ENCODE results near the gene SETD5. TPM values are rescaled to one million over a fixed set of nuclear protein-coding genes. Genes with fewer than 3 reads are reported as not detected.

The SETD5 gene
- total and polyA plus RNA-seq, 2 of the 4 experiments (the other 2 are of a cell fraction), result 42.7 to 62.9 TPM

GRCh38 chr3:9514306-9514705, 116.9 kb downstream of the SETD5 start:
- H3K23ac ChIP-seq (ENCODE audit: low read depth, low read length), result no peak overlapping the region
- intact Hi-C loops (cut with micrococcal nuclease), result no loop called here
- H3K27me3 ChIP-seq (ENCODE audit: control insufficient read depth, insufficient read depth, low read length), result peaks cover 9% of the 10 kb centered on the region
- no peaks in the 10 kb centered on the region for H3K79me1 ChIP-seq (ENCODE audit: low read depth in 1 of 2, low read length in 2 of 2)
- H4K8ac ChIP-seq (ENCODE audit: low read depth in 2 of 2, low read length in 2 of 2), result no peak overlapping the region
- no peak overlapping the region for H4K5ac ChIP-seq (ENCODE audit: low read depth, low read length)
- no peak overlapping the region for H3K4me3 ChIP-seq (ENCODE audit: insufficient read depth, low read depth, low read length)
- H3K14ac ChIP-seq (replicated peaks; ENCODE audit: low read depth, low read length), result no peak overlapping the region
- no peak overlapping the region for H3K4me2 ChIP-seq (ENCODE audit: low read depth, low read length)
- no peak overlapping the region for H3K27ac ChIP-seq (ENCODE audit: insufficient read depth, low read length)
- no peaks in the 10 kb centered on the region for H4K20me1 ChIP-seq (ENCODE audit: insufficient read depth, low read length)
- no peaks in the 10 kb centered on the region for H3K4me1 ChIP-seq (ENCODE audit: control insufficient read depth, insufficient read depth, low read length)
- no peak overlapping the region for H2BK20ac ChIP-seq (ENCODE audit: low read depth, low read length)
- H3K9ac ChIP-seq (ENCODE audit: low read depth, low read length), result no peak overlapping the region
- no peak overlapping the region for H2AK5ac ChIP-seq (ENCODE audit: low read depth, low read length)
- POLR2A ChIA-PET (ENCODE audit: unreplicated experiment), result no interaction called here
- no peak overlapping the region for H4K91ac ChIP-seq (ENCODE audit: insufficient read depth, low read depth, low read length)
- WGBS, 2 experiments (ENCODE audit: extremely low coverage in 2 of 2, insufficient read length in 1 of 2), result no CpG with 5 or more reads among the region's 4 CpGs
- H3K9me3 ChIP-seq (ENCODE audit: control insufficient read depth, insufficient read depth, low read length), result no peaks in the 10 kb centered on the region
- no peak for DNase-seq
- CTCF ChIA-PET, result no interaction called here
- H2BK120ac ChIP-seq (ENCODE audit: low read depth, low read length), result no peak overlapping the region
- H2BK15ac ChIP-seq (ENCODE audit: low read depth, low read length), result no peak overlapping the region
- H2AK9ac ChIP-seq (replicated peaks; ENCODE audit: low read depth, low read length, poor library complexity), result no peak overlapping the region
- H2AFZ ChIP-seq (replicated peaks; ENCODE audit: low read length, poor library complexity), result no peak overlapping the region
- no peaks in the 10 kb centered on the region for H3K9me1 ChIP-seq (ENCODE audit: insufficient read depth, low read length)
- dilution Hi-C loops (cut with HindIII; ENCODE audit: low sequenced_read_pairs, unreplicated experiment), result no loop called here
- H3K4ac ChIP-seq (ENCODE audit: low read depth, low read length), result no peak overlapping the region
- H3K56ac ChIP-seq (ENCODE audit: extremely low read depth, insufficient read depth, low read length), result no peak overlapping the region
- TF ChIP-seq MAFK (IDR thresholded peaks at IDR 0.05; ENCODE audit: low read depth, low read length) (no peak), SMC3 (IDR thresholded peaks at IDR 0.05; ENCODE audit: low read depth, low read length) (no peak), CEBPB (IDR thresholded peaks at IDR 0.05; ENCODE audit: low read depth, low read length) (no peak), CHD1 (IDR thresholded peaks at IDR 0.05; ENCODE audit: low read depth, low read length) (no peak), MAZ (IDR thresholded peaks at IDR 0.05; ENCODE audit: borderline replicate concordance, low read depth, low read length) (no peak), NFE2L2 (IDR thresholded peaks at IDR 0.05; ENCODE audit: low read depth, low read length) (no peak), CTCF (conservative IDR thresholded peaks at IDR 0.05; ENCODE audit: low read depth, low read length) (no peak), BHLHE40 (IDR thresholded peaks at IDR 0.05; ENCODE audit: low read depth, low read length) (no peak), RCOR1 (IDR thresholded peaks at IDR 0.05; ENCODE audit: insufficient replicate concordance, low read length) (no peak), RFX5 (IDR thresholded peaks at IDR 0.05; ENCODE audit: low read depth, low read length) (no peak), USF2 (IDR thresholded peaks at IDR 0.05; ENCODE audit: low read depth, low read length) (no peak), FOS (IDR thresholded peaks at IDR 0.05; ENCODE audit: low read depth, low read length) (no peak), MXI1 (IDR thresholded peaks at IDR 0.05; ENCODE audit: borderline replicate concordance, low read depth, low read length) (no peak), ELK1 (IDR thresholded peaks at IDR 0.05; ENCODE audit: borderline replicate concordance, low read depth, low read length) (no peak), RAD21 (IDR thresholded peaks at IDR 0.05; ENCODE audit: low read length) (no peak), POLR2A (IDR thresholded peaks at IDR 0.05; ENCODE audit: low read depth, low read length) (no peak)
- no TSS peak for BruUV-seq (replicated peaks)
- H3K36me3 ChIP-seq (ENCODE audit: control insufficient read depth, insufficient read depth, low read length), result no peaks in the 10 kb centered on the region
- H3K18ac ChIP-seq (ENCODE audit: low read depth, low read length), result no peak overlapping the region
- no peak overlapping the region for H2BK5ac ChIP-seq (ENCODE audit: low read depth, low read length, poor library complexity, severe bottlenecking)
- ATAC-seq (ENCODE audit: low read depth), result no peak
- in situ Hi-C loops (cut with MboI; ENCODE audit: low sequenced_read_pairs), result no loop called here

All from IMR-90 (cell line).